ENCODE data around the gene TBX2. TPM values are rescaled to one million over a fixed set of nuclear protein-coding genes. Genes with fewer than 3 reads are reported as not detected.
"Not testable (repeated sequence)": the region's sequence is repeated elsewhere in the genome, so short reads cannot be mapped to it uniquely, and the experiment has no call there.

The TBX2 gene
- total RNA-seq, 2 donors from 2014 or later = 0.07 TPM; not detected in 1

GRCh38 chr17:61448042-61448441 is 48.4 kb downstream of the TBX2 start:
- H3K4me3 ChIP-seq (ENCODE audit: low read length) = no peak overlapping the region
- no peak for DNase-seq
- peaks cover 82% of the 10 kb centered on the region for H3K27me3 Mint-ChIP-seq (ENCODE audit: insufficient read depth)
- no peak overlapping the region for H3K27ac ChIP-seq (ENCODE audit: low read depth, low read length)
- H3K4me1 ChIP-seq (ENCODE audit: control insufficient read depth, insufficient read depth, low read length) = peaks cover 2% of the 10 kb centered on the region
- H3K27ac Mint-ChIP-seq = no peak overlapping the region
- H3K9me3 ChIP-seq (ENCODE audit: control insufficient read depth, low read length) = no peaks in the 10 kb centered on the region
- H3K36me3 Mint-ChIP-seq (ENCODE audit: low read depth) = no peaks in the 10 kb centered on the region
- H3K4me1 Mint-ChIP-seq = peaks cover 4% of the 10 kb centered on the region
- no peaks in the 10 kb centered on the region for H3K9me3 Mint-ChIP-seq
- H3K9ac ChIP-seq (ENCODE audit: extremely low read depth, low read length, poor library complexity, severe bottlenecking) = no peak overlapping the region
- no peak for TF ChIP-seq CTCF (conservative IDR thresholded peaks at IDR 0.05)
- peaks cover 77% of the 10 kb centered on the region for H3K27me3 ChIP-seq (ENCODE audit: control insufficient read depth, insufficient read depth, low read length, poor library complexity, severe bottlenecking)
- 90 to 100% methylated on average over 2 of the region's 2 CpGs for WGBS, 2 experiments (ENCODE audit: insufficient coverage in 1 of 2, insufficient read length in 1 of 2)
- H3K4me3 Mint-ChIP-seq = no peak overlapping the region
- H3K36me3 ChIP-seq (ENCODE audit: control insufficient read depth, insufficient read depth, low read length) = no peaks in the 10 kb centered on the region

- H3K27ac Mint-ChIP-seq; H3K9me3 ChIP-seq (ENCODE audit: control insufficient read depth, low read length); H3K9me3 Mint-ChIP-seq; H3K4me1 ChIP-seq (ENCODE audit: control insufficient read depth, insufficient read depth, low read length); H3K36me3 ChIP-seq (ENCODE audit: control insufficient read depth, insufficient read depth, low read length); H3K4me3 Mint-ChIP-seq; H3K4me1 Mint-ChIP-seq; H3K9ac ChIP-seq (ENCODE audit: extremely low read depth, low read length, poor library complexity, severe bottlenecking); H3K4me3 ChIP-seq (ENCODE audit: low read length); DNase-seq; H3K27ac ChIP-seq (ENCODE audit: low read depth, low read length); H3K36me3 Mint-ChIP-seq (ENCODE audit: low read depth): not testable (repeated sequence)
- H3K27me3 ChIP-seq (ENCODE audit: control insufficient read depth, insufficient read depth, low read length, poor library complexity, severe bottlenecking) = peaks cover 88% of the 10 kb centered on the region
- 72 to 83% methylated on average over 4 of the region's 4 CpGs for WGBS, 2 experiments (ENCODE audit: insufficient coverage in 1 of 2, insufficient read length in 1 of 2)
- peaks cover 88% of the 10 kb centered on the region for H3K27me3 Mint-ChIP-seq (ENCODE audit: insufficient read depth)
These were observed 49.5 kb downstream of the TBX2 start for GRCh38 chr17:61449140-61449539.

GRCh38 chr17:61449707-61450640 is 50.3 kb downstream of the TBX2 start:
- Mint-ChIP-seq H3K36me3 (ENCODE audit: low read depth) (no peaks in the 10 kb centered on the region), H3K4me3 (no peak overlapping the region)

More at GRCh38 chr17:61449707-61450640, 50.3 kb downstream of the TBX2 start:
- Mint-ChIP-seq H3K4me1 (peaks cover 6% of the 10 kb centered on the region), H3K27ac (no peak overlapping the region), H3K9me3 (no peaks in the 10 kb centered on the region), H3K27me3 (ENCODE audit: insufficient read depth) (peaks cover 90% of the 10 kb centered on the region)
- no peaks in the 10 kb centered on the region for H3K36me3 ChIP-seq (ENCODE audit: control insufficient read depth, insufficient read depth, low read length)
- H3K9me3 ChIP-seq (ENCODE audit: control insufficient read depth, low read length) = no peaks in the 10 kb centered on the region
- H3K4me1 ChIP-seq (ENCODE audit: control insufficient read depth, insufficient read depth, low read length) = no peaks in the 10 kb centered on the region
- peaks cover 91% of the 10 kb centered on the region for H3K27me3 ChIP-seq (ENCODE audit: control insufficient read depth, insufficient read depth, low read length, poor library complexity, severe bottlenecking)
- DNase-seq = no peak
- H3K4me3 ChIP-seq (ENCODE audit: low read length) = no peak overlapping the region
- H3K9ac ChIP-seq (ENCODE audit: extremely low read depth, low read length, poor library complexity, severe bottlenecking) = no peak overlapping the region
- WGBS, 2 experiments (ENCODE audit: insufficient coverage in 1 of 2, insufficient read length in 1 of 2) = 91 to 94% methylated on average over 5 to 9 of the region's 9 CpGs
- H3K27ac ChIP-seq (ENCODE audit: low read depth, low read length) = no peak overlapping the region
- no peak for TF ChIP-seq CTCF (conservative IDR thresholded peaks at IDR 0.05)
